Measurements from ENCODE around the gene SIDT2.

GRCh38 chr11:117201658-117202305, 23.2 kb downstream of the SIDT2 start:
- TF ChIP-seq POLR2A (IDR thresholded peaks at IDR 0.05), result no peak
- TF ChIP-seq, protein P1, sequence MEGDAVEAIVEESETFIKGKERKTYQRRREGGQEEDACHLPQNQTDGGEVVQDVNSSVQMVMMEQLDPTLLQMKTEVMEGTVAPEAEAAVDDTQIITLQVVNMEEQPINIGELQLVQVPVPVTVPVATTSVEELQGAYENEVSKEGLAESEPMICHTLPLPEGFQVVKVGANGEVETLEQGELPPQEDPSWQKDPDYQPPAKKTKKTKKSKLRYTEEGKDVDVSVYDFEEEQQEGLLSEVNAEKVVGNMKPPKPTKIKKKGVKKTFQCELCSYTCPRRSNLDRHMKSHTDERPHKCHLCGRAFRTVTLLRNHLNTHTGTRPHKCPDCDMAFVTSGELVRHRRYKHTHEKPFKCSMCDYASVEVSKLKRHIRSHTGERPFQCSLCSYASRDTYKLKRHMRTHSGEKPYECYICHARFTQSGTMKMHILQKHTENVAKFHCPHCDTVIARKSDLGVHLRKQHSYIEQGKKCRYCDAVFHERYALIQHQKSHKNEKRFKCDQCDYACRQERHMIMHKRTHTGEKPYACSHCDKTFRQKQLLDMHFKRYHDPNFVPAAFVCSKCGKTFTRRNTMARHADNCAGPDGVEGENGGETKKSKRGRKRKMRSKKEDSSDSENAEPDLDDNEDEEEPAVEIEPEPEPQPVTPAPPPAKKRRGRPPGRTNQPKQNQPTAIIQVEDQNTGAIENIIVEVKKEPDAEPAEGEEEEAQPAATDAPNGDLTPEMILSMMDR (IDR thresholded peaks at IDR 0.05), result no peak

Data from body of pancreas (tissue), 4 donors.